Pancreas (tissue), 10 donors: ENCODE data around the gene LRP1B. TPM values are rescaled to one million over a fixed set of nuclear protein-coding genes. Genes with fewer than 3 reads are reported as not detected.

Source experiments
- ATAC-seq, 4 donors: fragments of 200-7000 bp; cut with Tn5 transposase; one replicate each; pipeline versions ENCODE4 v1.8.0 to v1.9.1; 2020; ENCODE audit warnings: mild to moderate bottlenecking in 4 of 4, moderate library complexity in 4 of 4
- DNase-seq, 6 donors: peaks; one replicate each; pipeline ENCODE4 v3.0.0-alpha.2; 2020
- FAIRE-seq: peaks from 2 replicates; lab custom pipeline; 2012; peaks lifted over from hg19 to GRCh38; lab: Jason Lieb, UNC
- H3K27ac ChIP-seq, 4 donors: fragments of 200-600 bp; sonication (generic); 1 replicate in 3 of 4; 2 replicates in 1 of 4; pipeline versions ENCODE4 v1.5.0 to v1.8.0; 2020
- H3K27me3 ChIP-seq, 4 donors: fragments of 200-600 bp; one replicate each; pipeline ENCODE4 v1.8.0; 2021
- H3K36me3 ChIP-seq, 3 donors: fragments of 200-600 bp; sonication (generic) in 1 of 3; one replicate each; pipeline versions ENCODE4 v1.5.0 to v1.8.0; 2020 to 2021
- H3K4me1 ChIP-seq, 3 donors: fragments of 200-600 bp; one replicate each; pipeline ENCODE4 v1.8.0; 2021
- H3K4me3 ChIP-seq, 4 donors: fragments of 200-600 bp; sonication (generic) in 2 of 4; one replicate each; pipeline versions ENCODE4 v1.5.0 to v1.8.0; 2020 to 2021
- H3K9me3 ChIP-seq, 4 donors: fragments of 200-600 bp; one replicate each; pipeline ENCODE4 v1.8.0; 2021
- WGBS, 2 donors: extraction: QIAGEN DNeasy Blood & Tissue Kit; methylation state at CpG; one replicate each; pipeline ENCODE4 v1.1.7; 2013; 5-methylcytosine and 5-hydroxymethylcytosine counted together
- intact Hi-C, 3 donors: fragments of 100-400 bp; cut with DNase I; formaldehyde crosslinking; loops; one replicate each; pipeline versions ENCODE4 v1.11.1 to v1.14.2; 2022
- polyA plus RNA-seq, 2 donors: library from polyadenylated mRNA; stranded (reverse); fragments of 200-250 nt; gene quantifications; one replicate each; pipeline ENCODE4 v1.2.3, GENCODE V29; 2013
- total RNA-seq, 6 donors: library from RNA; stranded (reverse); fragmentation: NEBNext Ultra II Directional in 4 of 6; extraction: Animal tissue kit (Norgen Biotek cat#: 25700) in 4 of 6; gene quantifications; one replicate each; pipeline versions ENCODE4 v1.2.1 to v1.2.4, GENCODE V29; 2021 to 2023
- TF ChIP-seq, protein P1 (sequence below), 4 donors: fragments of 200-600 bp; sonication (generic) in 3 of 4; IDR thresholded peaks; one replicate each; pipeline versions ENCODE4 v1.5.0 to v1.8.0; 2021; ENCODE audit warnings: antibody characterized with exemption in 4 of 4
- donor health status: healthy with polysubstance abuse.
- donor health status: DM: no; HTN: no; CAD: no; lungs with moderate emphysema.
- donor health status: DM: no; HTN: no; CAD: no.
- donor health status: control.
- donor health status: control.
- donor health status: Bipolar disorder and iron deficiency.
- donor health status: DM: yes; HTN: yes; CAD: no.
- donor health status: DM: no; HTN: no; CAD: no.
- donor health status: DM: no; HTN: no; CAD: no.
- donor health status: DM: yes; HTN: yes; CAD: no.

The LRP1B gene
- total and polyA plus RNA-seq, 8 donors: 0.06 to 0.55 (median 0.25) TPM

- Histone ChIP-seq H3K36me3 (no peaks in the 10 kb centered on the region), H3K4me3 (no peak overlapping the region), H3K9me3 (no peaks in the 10 kb centered on the region), H3K27me3 (no peaks in the 10 kb centered on the region), H3K4me1 (no peaks in the 10 kb centered on the region), H3K27ac (no peak overlapping the region)
- DNase-seq (no peak), ATAC-seq (no peak), FAIRE-seq (no peak)
- WGBS, 2 donors: 42 to 49% methylated on average over 1 of the region's 1 CpG
- intact Hi-C loops: no loop called here
- TF ChIP-seq, protein P1, sequence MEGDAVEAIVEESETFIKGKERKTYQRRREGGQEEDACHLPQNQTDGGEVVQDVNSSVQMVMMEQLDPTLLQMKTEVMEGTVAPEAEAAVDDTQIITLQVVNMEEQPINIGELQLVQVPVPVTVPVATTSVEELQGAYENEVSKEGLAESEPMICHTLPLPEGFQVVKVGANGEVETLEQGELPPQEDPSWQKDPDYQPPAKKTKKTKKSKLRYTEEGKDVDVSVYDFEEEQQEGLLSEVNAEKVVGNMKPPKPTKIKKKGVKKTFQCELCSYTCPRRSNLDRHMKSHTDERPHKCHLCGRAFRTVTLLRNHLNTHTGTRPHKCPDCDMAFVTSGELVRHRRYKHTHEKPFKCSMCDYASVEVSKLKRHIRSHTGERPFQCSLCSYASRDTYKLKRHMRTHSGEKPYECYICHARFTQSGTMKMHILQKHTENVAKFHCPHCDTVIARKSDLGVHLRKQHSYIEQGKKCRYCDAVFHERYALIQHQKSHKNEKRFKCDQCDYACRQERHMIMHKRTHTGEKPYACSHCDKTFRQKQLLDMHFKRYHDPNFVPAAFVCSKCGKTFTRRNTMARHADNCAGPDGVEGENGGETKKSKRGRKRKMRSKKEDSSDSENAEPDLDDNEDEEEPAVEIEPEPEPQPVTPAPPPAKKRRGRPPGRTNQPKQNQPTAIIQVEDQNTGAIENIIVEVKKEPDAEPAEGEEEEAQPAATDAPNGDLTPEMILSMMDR (IDR thresholded peaks at IDR 0.05): no peak
These were observed 324.7 kb downstream of the LRP1B start for GRCh38 chr2:141806090-141806489.

DNA sequence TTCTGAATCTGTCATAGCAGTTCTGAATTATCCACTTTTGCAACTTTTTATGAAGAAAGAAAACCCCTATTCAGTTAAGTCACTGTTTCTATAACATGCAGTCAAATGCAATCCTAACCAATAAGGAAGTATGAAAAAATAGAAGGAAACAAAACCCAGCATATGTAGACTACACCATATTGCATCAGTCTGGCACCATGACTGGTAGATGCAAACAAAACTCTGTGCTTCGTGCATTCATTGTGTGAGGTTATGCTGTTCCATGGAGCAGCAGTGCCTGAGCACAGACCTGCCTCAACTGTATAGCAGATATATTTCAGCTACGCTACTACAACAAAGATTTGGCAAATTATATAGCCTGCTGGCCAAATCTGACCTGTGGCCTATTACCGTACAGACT is 325.5 kb downstream of the LRP1B start:
- FAIRE-seq (no peak), ATAC-seq (no peak), DNase-seq (no peak)
- Histone ChIP-seq H3K4me1 (no peaks in the 10 kb centered on the region), H3K36me3 (no peaks in the 10 kb centered on the region), H3K4me3 (no peak overlapping the region), H3K27ac (no peak overlapping the region), H3K9me3 (no peaks in the 10 kb centered on the region), H3K27me3 (no peaks in the 10 kb centered on the region)
- TF ChIP-seq, protein P1 (IDR thresholded peaks at IDR 0.05): no peak
- 87 to 96% methylated on average over 3 of the region's 3 CpGs for WGBS, 2 donors
- intact Hi-C loops: no loop called here

DNA sequence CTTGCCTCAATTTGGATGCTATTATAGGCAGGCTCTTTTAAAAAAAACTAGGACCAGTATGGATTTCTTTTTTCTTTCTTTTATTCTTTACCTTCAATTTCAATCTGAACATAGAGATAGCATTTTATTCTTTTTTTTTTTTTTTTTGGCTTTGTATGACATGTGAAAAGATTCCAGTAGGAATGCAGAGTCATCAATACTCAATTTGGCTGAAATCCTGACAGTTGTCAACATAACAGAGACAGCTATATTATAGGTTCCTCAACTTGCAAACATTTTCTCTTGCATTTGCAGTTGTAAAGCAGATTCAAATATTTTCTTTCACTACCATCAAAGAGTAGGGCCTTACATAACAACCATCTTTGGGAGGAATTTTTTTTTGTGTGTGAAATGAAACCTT is 334.4 kb downstream of the LRP1B start:
- DNase-seq (no peak), ATAC-seq (no peak), FAIRE-seq (no peak)
- no peaks in the 10 kb centered on the region for H3K36me3 ChIP-seq
- H3K27ac ChIP-seq: no peak overlapping the region
- H3K4me3 ChIP-seq: no peak overlapping the region
- intact Hi-C loops: no loop called here
- no peaks in the 10 kb centered on the region for H3K4me1 ChIP-seq
- TF ChIP-seq, protein P1 (IDR thresholded peaks at IDR 0.05): no peak
- H3K27me3 ChIP-seq: no peaks in the 10 kb centered on the region
- H3K9me3 ChIP-seq: no peaks in the 10 kb centered on the region

DNA sequence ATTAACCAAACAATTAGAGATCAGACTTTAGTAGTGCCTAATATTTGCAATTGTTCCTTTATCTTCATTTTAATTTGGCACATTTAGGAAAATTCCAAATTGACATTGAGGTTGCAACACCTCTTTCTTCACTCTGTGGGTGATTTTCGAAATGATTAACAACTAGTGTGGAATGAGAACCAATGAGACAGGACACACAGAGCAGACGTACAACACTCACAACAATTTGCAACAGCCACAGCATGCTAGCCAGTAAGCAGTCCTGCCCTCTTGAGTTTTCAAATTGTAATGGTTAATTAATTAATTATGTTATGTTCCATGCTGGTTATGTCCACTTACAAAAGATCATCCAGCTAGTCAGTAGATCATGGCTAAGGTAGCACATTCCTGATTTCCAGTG is 339.3 kb downstream of the LRP1B start:
- H3K27ac ChIP-seq: no peak overlapping the region
- no peaks in the 10 kb centered on the region for H3K4me1 ChIP-seq
- no peaks in the 10 kb centered on the region for H3K27me3 ChIP-seq
- FAIRE-seq (no peak), DNase-seq (no peak), ATAC-seq (no peak)
- intact Hi-C loops: no loop called here
- H3K9me3 ChIP-seq: no peaks in the 10 kb centered on the region
- WGBS, 2 donors: 34 to 44% methylated on average over 2 of the region's 2 CpGs
- no peaks in the 10 kb centered on the region for H3K36me3 ChIP-seq
- TF ChIP-seq, protein P1 (IDR thresholded peaks at IDR 0.05): no peak
- H3K4me3 ChIP-seq: no peak overlapping the region

GRCh38 chr2:141782574-141782973 is 348.2 kb downstream of the LRP1B start:
- H3K4me1 ChIP-seq: no peaks in the 10 kb centered on the region
- H3K9me3 ChIP-seq: no peaks in the 10 kb centered on the region
- no peak overlapping the region for H3K4me3 ChIP-seq
- 45 to 48% methylated on average over 1 of the region's 1 CpG for WGBS, 2 donors
- TF ChIP-seq, protein P1 (IDR thresholded peaks at IDR 0.05): no peak
- intact Hi-C loops: no loop called here
- H3K27ac ChIP-seq: no peak overlapping the region
- FAIRE-seq (no peak), ATAC-seq (no peak), DNase-seq (no peak)
- no peaks in the 10 kb centered on the region for H3K27me3 ChIP-seq
- no peaks in the 10 kb centered on the region for H3K36me3 ChIP-seq
